Suprapubic skin (tissue), 4 donors: Measurements from ENCODE around the gene SERPINI1. TPM values are rescaled to one million over a fixed set of nuclear protein-coding genes. Genes with fewer than 3 reads are reported as not detected.

Source experiments
- DNase-seq, 2 donors: peaks; one replicate each; pipeline ENCODE4 v3.0.0-alpha.2; 2019; ENCODE audit warnings: low spot score in 2 of 2
- H3K27ac ChIP-seq: fragments of 200-600 bp; sonication (generic); one replicate; pipeline ENCODE4 v1.5.1; 2019
- H3K27me3 ChIP-seq: fragments of 200-600 bp; sonication (generic); one replicate; pipeline ENCODE4 v1.5.1; 2019
- H3K36me3 ChIP-seq: fragments of 200-600 bp; sonication (generic); one replicate; pipeline ENCODE4 v1.5.1; 2019
- H3K4me1 ChIP-seq: fragments of 200-600 bp; sonication (generic); one replicate; pipeline ENCODE4 v1.5.1; 2019
- H3K4me3 ChIP-seq: fragments of 200-600 bp; sonication (generic); one replicate; pipeline ENCODE4 v1.5.1; 2019; ENCODE audit warnings: mild to moderate bottlenecking
- H3K9me3 ChIP-seq: fragments of 200-600 bp; sonication (generic); one replicate; pipeline ENCODE4 v1.5.1; 2019
- CTCF ChIP-seq, 2 donors: fragments of 200-600 bp in 1 of 2; fragments of 450-650 bp in 1 of 2; sonication (generic) in 1 of 2; IDR thresholded peaks; one replicate each; pipeline ENCODE4 v1.5.1; 2016 to 2019; ENCODE audit warnings: antibody characterized with exemption in 2 of 2, mild to moderate bottlenecking in 1 of 2, moderate library complexity in 1 of 2
- EP300 ChIP-seq: sonication (generic); formaldehyde crosslinking; IDR thresholded peaks from one replicate; pipeline ENCODE4 v1.6.1; 2017; ENCODE audit warnings: antibody characterized with exemption
- POLR2A ChIP-seq, 2 donors: fragments of 450-650 bp; IDR thresholded peaks; one replicate each; pipeline ENCODE4 v1.6.1; 2017; ENCODE audit warnings: antibody characterized with exemption in 2 of 2, mild to moderate bottlenecking in 2 of 2, moderate library complexity in 2 of 2
- POLR2AphosphoS5 ChIP-seq, 3 donors: sonication (generic); formaldehyde crosslinking; IDR thresholded peaks; one replicate each; pipeline ENCODE4 v1.6.1; 2017; ENCODE audit warnings: antibody characterized with exemption in 3 of 3
- WGBS: methylation state at CpG from one replicate; pipeline ENCODE4 v1.1.5; 2018; 5-methylcytosine and 5-hydroxymethylcytosine counted together
- total RNA-seq, 4 donors: library from RNA; depleted of rRNA; stranded (reverse); fragments of >200 nt; gene quantifications; one replicate each; pipeline ENCODE4 v1.1.0, GENCODE V29; 2016

The SERPINI1 gene
- total RNA-seq, 4 donors from 2014 or later: 1.6 to 3.0 (median 2.0) TPM

- no peaks in the 10 kb centered on the region for H3K4me1 ChIP-seq
- WGBS: 100% methylated on average over 1 of the region's 1 CpG
- H3K27me3 ChIP-seq: no peaks in the 10 kb centered on the region
- TF ChIP-seq CTCF (IDR thresholded peaks at IDR 0.05) (no peak), POLR2A (IDR thresholded peaks at IDR 0.05) (no peak), POLR2AphosphoS5 (IDR thresholded peaks at IDR 0.05) (no peak), EP300 (no peak)
- H3K27ac ChIP-seq: no peak overlapping the region
- DNase-seq: no peak
- H3K9me3 ChIP-seq: no peaks in the 10 kb centered on the region
- H3K36me3 ChIP-seq: peaks cover 39% of the 10 kb centered on the region
- H3K4me3 ChIP-seq: no peak overlapping the region
These were observed 20.6 kb upstream of the SERPINI1 start for GRCh38 chr3:167714871-167715270.

- H3K9me3 ChIP-seq: no peaks in the 10 kb centered on the region
- 81% methylated on average over 2 of the region's 2 CpGs for WGBS
- no peak for TF ChIP-seq EP300
- no peak for TF ChIP-seq CTCF (IDR thresholded peaks at IDR 0.05)
- TF ChIP-seq POLR2AphosphoS5 (IDR thresholded peaks at IDR 0.05): no peak
- no peak for TF ChIP-seq POLR2A (IDR thresholded peaks at IDR 0.05)
- no peaks in the 10 kb centered on the region for H3K4me1 ChIP-seq
- no peak overlapping the region for H3K27ac ChIP-seq
- H3K36me3 ChIP-seq: peaks cover 32% of the 10 kb centered on the region
- no peak for DNase-seq
- no peaks in the 10 kb centered on the region for H3K27me3 ChIP-seq
- H3K4me3 ChIP-seq: no peak overlapping the region
These were observed 18.6 kb upstream of the SERPINI1 start for GRCh38 chr3:167716920-167717319.

- Histone ChIP-seq H3K27me3 (no peaks in the 10 kb centered on the region), H3K9me3 (no peaks in the 10 kb centered on the region), H3K36me3 (peaks cover 32% of the 10 kb centered on the region), H3K4me1 (no peaks in the 10 kb centered on the region), H3K4me3 (no peak overlapping the region), H3K27ac (no peak overlapping the region)
- WGBS: 95% methylated on average over 1 of the region's 1 CpG
- no peak for DNase-seq
- TF ChIP-seq CTCF (IDR thresholded peaks at IDR 0.05) (no peak), EP300 (no peak), POLR2A (IDR thresholded peaks at IDR 0.05) (no peak), POLR2AphosphoS5 (IDR thresholded peaks at IDR 0.05) (no peak)
These were observed 16.9 kb upstream of the SERPINI1 start for GRCh38 chr3:167718582-167718981.

GRCh38 chr3:167723025-167723512 lies 12.5 kb upstream of the SERPINI1 start:
- 90% methylated on average over 4 of the region's 4 CpGs for WGBS
- no peak for TF ChIP-seq POLR2AphosphoS5 (IDR thresholded peaks at IDR 0.05)
- no peak for TF ChIP-seq CTCF (IDR thresholded peaks at IDR 0.05)
- no peak for TF ChIP-seq EP300
- no peak for TF ChIP-seq POLR2A (IDR thresholded peaks at IDR 0.05)

GRCh38 chr3:167723872-167724271 lies 11.6 kb upstream of the SERPINI1 start:
- 52% methylated on average over 3 of the region's 3 CpGs for WGBS
- Histone ChIP-seq H3K4me1 (peaks cover 15% of the 10 kb centered on the region), H3K9me3 (no peaks in the 10 kb centered on the region), H3K27ac (no peak overlapping the region), H3K4me3 (no peak overlapping the region), H3K36me3 (peaks cover 12% of the 10 kb centered on the region), H3K27me3 (no peaks in the 10 kb centered on the region)
- TF ChIP-seq POLR2AphosphoS5 (IDR thresholded peaks at IDR 0.05): no peak
- no peak for DNase-seq

More at GRCh38 chr3:167723025-167723512, 12.5 kb upstream of the SERPINI1 start:
- H3K27ac ChIP-seq: no peak overlapping the region
- DNase-seq: no peak
- H3K4me3 ChIP-seq: no peak overlapping the region
- H3K9me3 ChIP-seq: no peaks in the 10 kb centered on the region
- H3K4me1 ChIP-seq: peaks cover 7% of the 10 kb centered on the region
- no peaks in the 10 kb centered on the region for H3K27me3 ChIP-seq
- H3K36me3 ChIP-seq: peaks cover 20% of the 10 kb centered on the region

GRCh38 chr3:167728176-167728575 lies 7.3 kb upstream of the SERPINI1 start:
- Histone ChIP-seq H3K4me3 (no peak overlapping the region), H3K36me3 (no peaks in the 10 kb centered on the region), H3K27ac (no peak overlapping the region), H3K4me1 (peaks cover 39% of the 10 kb centered on the region), H3K27me3 (no peaks in the 10 kb centered on the region), H3K9me3 (no peaks in the 10 kb centered on the region)
- WGBS: 63% methylated on average over 3 of the region's 3 CpGs
- DNase-seq: no peak
- TF ChIP-seq POLR2A (IDR thresholded peaks at IDR 0.05): no peak
- TF ChIP-seq POLR2AphosphoS5 (IDR thresholded peaks at IDR 0.05): no peak
- TF ChIP-seq CTCF (IDR thresholded peaks at IDR 0.05): no peak
- TF ChIP-seq EP300: no peak
